Ovary (tissue), 3 donors: ENCODE measurements around the gene CENPB.

ENCODE experiments used
- EP300 ChIP-seq: sonication (generic); formaldehyde crosslinking; IDR thresholded peaks from one replicate; pipeline ENCODE4 v1.6.1; 2017; ENCODE audit warnings: antibody characterized with exemption
- POLR2A ChIP-seq: fragments of 450-650 bp; IDR thresholded peaks from one replicate; pipeline ENCODE4 v1.6.1; 2017; ENCODE audit warnings: antibody characterized with exemption, mild to moderate bottlenecking, moderate library complexity
- TF ChIP-seq, protein P1 (sequence below), 3 donors: fragments of 450-650 bp in 2 of 3; fragments of 200-600 bp in 1 of 3; IDR thresholded peaks; one replicate each; pipeline versions ENCODE4 v1.5.1 to v1.8.0; 2016 to 2022; ENCODE audit warnings: antibody characterized with exemption in 3 of 3, mild to moderate bottlenecking in 1 of 3
- donor health status: DM: no; HTN: no; CAD: no.

DNA sequence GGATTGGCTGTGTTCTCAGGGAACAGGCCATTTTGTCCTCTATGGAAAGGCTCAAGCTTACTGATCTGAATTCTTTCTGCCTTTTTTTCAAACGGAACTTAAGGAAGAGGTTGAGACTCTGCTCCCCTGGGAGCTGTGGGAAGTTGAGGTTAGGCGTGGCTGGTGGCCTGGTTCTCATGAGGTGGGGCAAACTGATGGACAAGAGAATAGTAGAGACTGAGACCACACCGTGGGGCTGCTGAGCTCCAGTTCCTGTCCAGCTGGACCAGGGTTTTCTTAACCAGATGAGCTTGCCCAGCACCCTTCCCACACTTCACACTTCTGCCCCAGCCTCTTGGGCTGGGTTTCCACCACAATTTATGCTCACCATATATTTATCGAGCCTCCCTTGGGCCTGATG, 39.9 kb upstream of the CENPB start:
- TF ChIP-seq, protein P1, sequence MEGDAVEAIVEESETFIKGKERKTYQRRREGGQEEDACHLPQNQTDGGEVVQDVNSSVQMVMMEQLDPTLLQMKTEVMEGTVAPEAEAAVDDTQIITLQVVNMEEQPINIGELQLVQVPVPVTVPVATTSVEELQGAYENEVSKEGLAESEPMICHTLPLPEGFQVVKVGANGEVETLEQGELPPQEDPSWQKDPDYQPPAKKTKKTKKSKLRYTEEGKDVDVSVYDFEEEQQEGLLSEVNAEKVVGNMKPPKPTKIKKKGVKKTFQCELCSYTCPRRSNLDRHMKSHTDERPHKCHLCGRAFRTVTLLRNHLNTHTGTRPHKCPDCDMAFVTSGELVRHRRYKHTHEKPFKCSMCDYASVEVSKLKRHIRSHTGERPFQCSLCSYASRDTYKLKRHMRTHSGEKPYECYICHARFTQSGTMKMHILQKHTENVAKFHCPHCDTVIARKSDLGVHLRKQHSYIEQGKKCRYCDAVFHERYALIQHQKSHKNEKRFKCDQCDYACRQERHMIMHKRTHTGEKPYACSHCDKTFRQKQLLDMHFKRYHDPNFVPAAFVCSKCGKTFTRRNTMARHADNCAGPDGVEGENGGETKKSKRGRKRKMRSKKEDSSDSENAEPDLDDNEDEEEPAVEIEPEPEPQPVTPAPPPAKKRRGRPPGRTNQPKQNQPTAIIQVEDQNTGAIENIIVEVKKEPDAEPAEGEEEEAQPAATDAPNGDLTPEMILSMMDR (IDR thresholded peaks at IDR 0.05): no peak
- TF ChIP-seq POLR2A (no peak), EP300 (no peak)
